HG02642 (cell line): ENCODE measurements around the gene UQCC5.

Source experiments
- ATAC-seq: cut with Tn5 transposase; IDR thresholded peaks from one replicate; pipeline ENCODE4 v1.9.1; 2021; ENCODE audit warnings: mild to moderate bottlenecking; ENCODE audit not compliant: unreplicated experiment, poor library complexity

UQCC5 gene

GRCh38 chr3:52558436-52558835 is 22.0 kb downstream of the UQCC5 start:
- ATAC-seq = no peak

DNA sequence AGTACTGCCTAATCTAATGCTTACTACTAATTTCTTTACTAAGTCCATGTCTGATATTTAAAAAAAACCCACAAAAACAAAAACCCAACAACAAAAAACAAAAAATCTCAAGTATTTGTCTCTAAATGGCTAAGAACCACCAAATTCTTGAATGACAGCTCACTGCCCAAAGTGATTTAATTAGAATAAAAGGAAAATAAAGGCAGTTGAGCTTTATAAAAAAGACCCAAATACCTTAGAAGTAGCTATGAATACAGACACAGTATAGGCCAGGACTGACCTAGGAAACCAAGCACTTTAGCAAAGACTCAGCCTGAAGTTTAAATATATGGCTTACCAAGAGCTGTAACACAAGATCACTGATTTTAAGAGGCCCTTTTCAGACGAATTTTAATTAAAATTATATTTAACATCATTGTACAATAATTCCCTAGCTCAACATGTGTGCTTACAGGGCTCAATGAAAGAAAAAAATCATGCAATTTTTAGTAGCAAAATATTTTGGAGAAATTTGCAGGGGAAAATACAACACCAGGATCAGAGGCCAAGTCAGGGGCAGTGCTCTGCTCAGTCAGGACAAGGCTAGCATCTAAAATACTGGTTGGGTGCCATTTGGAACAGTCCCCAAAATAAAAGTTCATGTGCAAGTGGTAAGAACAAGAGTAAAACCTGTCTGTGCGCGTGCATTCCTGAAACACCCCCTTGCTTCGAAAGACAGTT is 24.8 kb downstream of the UQCC5 start:
- no peak for ATAC-seq

- ATAC-seq = no peak
Measured at GRCh38 chr3:52563984-52564383, 27.6 kb downstream of the UQCC5 start.

GRCh38 chr3:52568069-52568468 is 31.7 kb downstream of the UQCC5 start:
- no peak for ATAC-seq

GRCh38 chr3:52570076-52570475 is 33.7 kb downstream of the UQCC5 start:
- ATAC-seq = no peak

- ATAC-seq = no peak
Measured at GRCh38 chr3:52572221-52572620, 35.8 kb downstream of the UQCC5 start.

DNA sequence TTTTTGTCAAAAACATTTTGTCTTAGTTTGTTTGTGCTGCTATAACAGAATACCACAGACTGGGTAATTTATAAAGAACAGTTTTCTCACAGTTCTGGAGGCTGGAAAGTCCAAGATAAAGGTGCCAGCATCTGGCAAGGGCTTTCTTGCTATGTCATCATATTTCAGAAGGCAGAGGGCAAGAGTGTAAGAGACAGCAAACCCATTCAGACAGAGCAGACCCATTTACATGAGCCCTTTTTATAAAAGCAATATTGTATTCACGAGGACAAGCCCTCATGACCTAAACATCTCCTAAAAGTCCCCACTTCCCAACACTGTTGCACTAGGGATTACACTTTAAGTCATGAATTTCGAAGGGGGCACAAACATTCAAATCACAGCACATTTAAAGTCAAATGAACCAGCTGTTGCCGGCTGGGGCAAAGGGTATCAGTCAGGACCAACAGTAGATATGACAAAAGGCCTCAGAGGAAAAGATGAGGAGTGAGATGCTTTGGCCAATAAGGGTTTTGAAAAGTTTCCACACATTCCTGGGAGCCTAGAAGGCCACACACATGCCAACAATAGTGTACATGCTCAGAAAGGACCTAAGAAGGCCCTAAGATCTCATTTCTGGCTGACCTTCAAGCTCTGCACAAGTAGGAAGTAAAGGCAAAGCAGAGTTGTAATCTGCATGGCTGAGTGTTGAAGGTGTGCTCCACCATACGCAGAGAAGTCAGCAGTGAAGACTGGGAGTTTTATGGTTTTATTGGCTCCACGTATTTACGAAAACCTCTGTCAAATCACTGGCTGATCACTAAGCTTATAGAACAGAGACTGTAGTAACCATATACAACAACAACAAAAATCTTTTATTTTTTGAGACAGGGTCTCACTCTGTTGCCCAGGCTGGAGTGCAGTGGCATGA is 37.9 kb downstream of the UQCC5 start:
- no peak for ATAC-seq
